COLO829 (cell line): Measurements from ENCODE around the gene AADAC.
"Not testable (repeated sequence)": the region's sequence is repeated elsewhere in the genome, so short reads cannot be mapped to it uniquely, and the experiment has no call there.

Source experiments
- DNase-seq: peaks from one replicate; pipeline ENCODE4 v3.0.0; 2012; ENCODE audit warnings: low spot score

AADAC gene

GRCh38 chr3:151798466-151798865, 15.4 kb upstream of the AADAC start:
- no peak for DNase-seq

- DNase-seq: peak; percentile 11
These were observed 13.5 kb upstream of the AADAC start for GRCh38 chr3:151800431-151800830.

- DNase-seq: no peak
These were observed 9.6 kb upstream of the AADAC start for GRCh38 chr3:151804267-151804666.

GRCh38 chr3:151806838-151807237, 7.1 kb upstream of the AADAC start:
- no peak for DNase-seq

GRCh38 chr3:151808926-151809325, 5.0 kb upstream of the AADAC start:
- not testable (repeated sequence) for DNase-seq

GRCh38 chr3:151811474-151811873, 2.4 kb upstream of the AADAC start:
- DNase-seq: no peak

GRCh38 chr3:151814588-151814987, 672 bp downstream of the AADAC start:
- DNase-seq: no peak

GRCh38 chr3:151816091-151816604, 2.2 kb downstream of the AADAC start:
- DNase-seq: peak; percentile 51

- DNase-seq: no peak
These were observed 3.6 kb downstream of the AADAC start for GRCh38 chr3:151817473-151817872.

- DNase-seq: no peak
These were observed 4.4 kb downstream of the AADAC start for GRCh38 chr3:151818361-151818760.

GRCh38 chr3:151819910-151820309, 6.0 kb downstream of the AADAC start:
- DNase-seq: no peak

GRCh38 chr3:151827816-151828215, 13.9 kb downstream of the AADAC start:
- DNase-seq: no peak

GRCh38 chr3:151835751-151836525, 22.0 kb downstream of the AADAC start:
- peak; percentile 29 for DNase-seq

- peak; percentile 77 for DNase-seq
These were observed 23.1 kb downstream of the AADAC start for GRCh38 chr3:151837057-151837456.

GRCh38 chr3:151838574-151839312, 24.8 kb downstream of the AADAC start:
- DNase-seq: peak; percentile 63

- no peak for DNase-seq
These were observed 25.4 kb downstream of the AADAC start for GRCh38 chr3:151839313-151839631.

GRCh38 chr3:151841801-151842200, 27.9 kb downstream of the AADAC start:
- peak; percentile 14 for DNase-seq

GRCh38 chr3:151843275-151843674, 29.4 kb downstream of the AADAC start:
- DNase-seq: no peak

- no peak for DNase-seq
These were observed 31.5 kb downstream of the AADAC start for GRCh38 chr3:151845306-151845905.

GRCh38 chr3:151850065-151850464, 36.1 kb downstream of the AADAC start:
- not testable (repeated sequence) for DNase-seq

GRCh38 chr3:151852074-151852811, 38.3 kb downstream of the AADAC start:
- no peak for DNase-seq

- DNase-seq: no peak
These were observed 42.2 kb downstream of the AADAC start for GRCh38 chr3:151856118-151856517.
